K562 (cell line): ENCODE results near the gene CACNA1I. TPM values are rescaled to one million over a fixed set of nuclear protein-coding genes. Genes with fewer than 3 reads are reported as not detected.

Experiments
- ATAC-seq: fragments of 200-7000 bp; cut with Tn5 transposase; 3 replicates; pipeline ENCODE4 v1.9.1; 2020; ENCODE audit warnings: moderate library complexity
- BruUV-seq: library from RNA; stranded (reverse); fragments of 400-500 nt; replicated peaks from 2 replicates; lab custom pipeline; 2021; lab: Mats Ljungman, UMichigan
- CTCF ChIA-PET: fragments of 300-600 bp; formaldehyde crosslinking; extraction: SDS; loops from one replicate; lab custom pipeline; 2021; ENCODE audit warnings: low intra/inter-chr PET ratio; lab: Yijun Ruan, JAX
- POLR2A ChIA-PET: fragments of 300-600, 350-650 bp; sonication (Branson Sonifier 250); formaldehyde crosslinking; extraction: SDS; loops from one replicate; lab custom pipeline; 2021; ENCODE audit warnings: antibody characterized with exemption, inconsistent platforms; lab: Yijun Ruan, JAX
- DNase-seq, 4 experiments: peaks; one replicate each; pipeline versions ENCODE4 v3.0.0 to v3.0.0-alpha.2; 2011 to 2018; ENCODE audit warnings: low spot score in 3 of 4, mixed read lengths in 3 of 4; ENCODE audit errors: extremely low read depth in 1 of 4
- FAIRE-seq: peaks from 2 replicates; lab custom pipeline; 2011; peaks lifted over from hg19 to GRCh38; lab: Jason Lieb, UNC
- H2AFZ ChIP-seq: 2 replicates; pipeline ENCODE4 v1.6.0; 2011; ENCODE audit warnings: low read depth, low read length, control low read depth, inconsistent platforms
- H3K27ac ChIP-seq: fragments of 200-600 bp; 3 replicates; pipeline ENCODE4 v1.8.0; 2011; ENCODE audit warnings: low read depth, mild to moderate bottlenecking, control low read depth, inconsistent platforms, low read length, moderate library complexity, mixed read lengths; ENCODE audit errors: extremely low read depth
- H3K27me3 ChIP-seq, 2 experiments: fragments of 300-600 bp in 1 of 2; 2 replicates in 1 of 2; 3 replicates in 1 of 2; pipeline versions ENCODE4 v1.6.0 to v1.8.0; 2011; ENCODE audit warnings: inconsistent platforms in 2 of 2, low read length in 2 of 2, mild to moderate bottlenecking in 1 of 2, mixed read lengths in 1 of 2, moderate library complexity in 1 of 2; ENCODE audit not compliant: control insufficient read depth in 2 of 2, insufficient read depth in 2 of 2
- H3K36me3 ChIP-seq: fragments of 300-600 bp; 3 replicates; pipeline ENCODE4 v1.8.0; 2011; ENCODE audit warnings: mild to moderate bottlenecking, low read length, inconsistent platforms; ENCODE audit not compliant: control insufficient read depth, insufficient read depth
- H3K4me1 ChIP-seq, 2 experiments: fragments of 200-600 bp in 1 of 2; replicated peaks in 1 of 2; 2 replicates in 1 of 2; 3 replicates in 1 of 2; pipeline versions ENCODE4 v1.5.1 to v1.8.0; 2011; ENCODE audit warnings: inconsistent platforms in 2 of 2, low read length in 2 of 2, mild to moderate bottlenecking in 1 of 2, mixed read lengths in 1 of 2, moderate library complexity in 1 of 2; ENCODE audit not compliant: control insufficient read depth in 2 of 2, insufficient read depth in 2 of 2
- H3K4me2 ChIP-seq: 2 replicates; pipeline ENCODE4 v1.6.1; 2011; ENCODE audit warnings: low read length, control low read depth, inconsistent platforms, mixed read lengths; ENCODE audit not compliant: insufficient read depth
- H3K4me3 ChIP-seq: fragments of 200-600 bp; sonication (generic), shearing (Covaris generic); 2 replicates; pipeline ENCODE4 v1.5.1; 2016; ENCODE audit warnings: control low read depth, inconsistent platforms
- H3K79me2 ChIP-seq: fragments of 200-600 bp; 3 replicates; pipeline ENCODE4 v1.8.0; 2011; ENCODE audit warnings: low read length, inconsistent platforms; ENCODE audit not compliant: control insufficient read depth, insufficient read depth
- H3K9ac ChIP-seq, 2 experiments: 2 replicates each; pipeline versions ENCODE4 v1.6.0 to v1.6.1; 2011; ENCODE audit warnings: low read depth in 2 of 2, low read length in 2 of 2, control low read depth in 1 of 2, inconsistent platforms in 1 of 2, mild to moderate bottlenecking in 1 of 2, mixed read lengths in 1 of 2; ENCODE audit not compliant: insufficient read depth in 1 of 2
- H3K9me1 ChIP-seq: one replicate; pipeline ENCODE4 v1.6.0; 2011; ENCODE audit warnings: inconsistent platforms, mild to moderate bottlenecking, low read length, moderate library complexity; ENCODE audit not compliant: control insufficient read depth, insufficient read depth
- H3K9me3 ChIP-seq: replicated peaks from 2 replicates; pipeline ENCODE4 v1.5.1; 2011; ENCODE audit warnings: low read depth, low read length, inconsistent platforms; ENCODE audit not compliant: control insufficient read depth, insufficient read depth
- H4K20me1 ChIP-seq: replicated peaks from 2 replicates; pipeline ENCODE4 v1.6.1; 2011; ENCODE audit warnings: low read length, inconsistent platforms, mixed read lengths; ENCODE audit not compliant: control insufficient read depth, insufficient read depth
- BRCA1 ChIP-seq, 2 experiments: fragments of 450-650 bp in 1 of 2; sonication (generic) in 1 of 2; formaldehyde crosslinking in 1 of 2; IDR thresholded peaks; 2 replicates each; pipeline versions ENCODE4 v1.5.0 to v1.6.1; 2017 to 2020; ENCODE audit warnings: mild to moderate bottlenecking in 1 of 2, missing genetic modification reagents in 1 of 2
- NFIC ChIP-seq: fragments of 450-650 bp; IDR thresholded peaks from 2 replicates; pipeline ENCODE4 v1.6.1; 2017; ENCODE audit warnings: mild to moderate bottlenecking, inconsistent platforms
- NFXL1 ChIP-seq: fragments of 450-650 bp; formaldehyde crosslinking; IDR thresholded peaks from 2 replicates; pipeline ENCODE4 v1.4.0; 2021; ENCODE audit warnings: mild to moderate bottlenecking
- NFYB ChIP-seq: IDR thresholded peaks from 2 replicates; pipeline ENCODE4 v1.6.1; 2011; ENCODE audit warnings: mild to moderate bottlenecking, moderate library complexity; ENCODE audit not compliant: insufficient read length; ENCODE audit errors: extremely low read depth
- POLR2A ChIP-seq: fragments of 450-650 bp; conservative IDR thresholded peaks from 2 replicates; pipeline ENCODE4 v1.6.1; 2016
- RAD51 ChIP-seq: fragments of 450-650 bp; IDR thresholded peaks from 2 replicates; pipeline ENCODE4 v1.7.1; 2016; ENCODE audit warnings: low read depth, mild to moderate bottlenecking, borderline replicate concordance
- RBM14 ChIP-seq: fragments of 200-400 bp; formaldehyde crosslinking; IDR thresholded peaks from 2 replicates; pipeline ENCODE4 v1.6.1; 2018; ENCODE audit warnings: low read depth, mild to moderate bottlenecking, low read length, moderate library complexity, borderline replicate concordance; ENCODE audit not compliant: insufficient read depth
- STAT5B ChIP-seq: fragments of 250-450 bp; sonication (Bioruptor Pico); IDR thresholded peaks from 2 replicates; pipeline ENCODE4 v1.8.0; 2021; ENCODE audit warnings: mild to moderate bottlenecking, inconsistent platforms
- ZNF263 ChIP-seq: sonication (generic); formaldehyde crosslinking; IDR thresholded peaks from 2 replicates; pipeline ENCODE4 v1.8.0; 2022; ENCODE audit warnings: mild to moderate bottlenecking, missing genetic modification reagents, borderline replicate concordance
- ZNF589 ChIP-seq: fragments of 200-800 bp; sonication (Bioruptor generic); IDR thresholded peaks from 2 replicates; pipeline ENCODE4 v1.6.1; 2016; ENCODE audit warnings: low read depth, missing genetic modification characterization, missing compliant biosample characterization
- ZNF695 ChIP-seq: fragments of 450-650 bp; formaldehyde crosslinking; IDR thresholded peaks from 2 replicates; pipeline ENCODE4 v1.4.0; 2020; ENCODE audit warnings: mild to moderate bottlenecking, moderate library complexity
- ZNF785 ChIP-seq: fragments of 250-450 bp; sonication (Bioruptor Pico); IDR thresholded peaks from 2 replicates; pipeline ENCODE4 v1.4.0; 2020; ENCODE audit warnings: mild to moderate bottlenecking
- WGBS: fragments of 100-300 bp; shearing (Covaris generic); methylation state at CpG from one replicate; pipeline ENCODE4 v1.1.6; 2016; ENCODE audit warnings: low coverage, mixed read lengths; ENCODE audit not compliant: insufficient coverage; ENCODE audit errors: missing lambda C conversion rate; 5-methylcytosine and 5-hydroxymethylcytosine counted together
- in situ Hi-C: fragments of 300-500 bp; cut with MboI; formaldehyde crosslinking; loops from 4 replicates; pipeline ENCODE4 v1.15.0; 2018; ENCODE audit warnings: inconsistent platforms, mixed read lengths
- intact Hi-C: fragments of 100-400 bp; cut with micrococcal nuclease; formaldehyde crosslinking; loops from 2 replicates; pipeline ENCODE4 v1.14.2; 2022
- polyA plus RNA-seq, 8 experiments: library from polyadenylated mRNA; depleted of rRNA in 4 of 8; stranded (reverse) in 5 of 8; unstranded in 3 of 8; fragments of >200 nt; fragmentation: Nextera tagmentation in 2 of 8; fragmentation: Illumina TruSeq in 1 of 8; extraction: Ambion mirVana in 2 of 8; extraction: Trizol in 1 of 8; gene quantifications; 2 replicates each; pipeline versions ENCODE4 v1.2.1 to v1.2.3, GENCODE V29; 2011 to 2014; ENCODE audit warnings: inconsistent platforms in 1 of 8, missing spikeins in 1 of 8
- total RNA-seq, 7 experiments: library from RNA; depleted of rRNA in 6 of 7; stranded (reverse); fragments of >200 nt in 6 of 7; fragmentation: Illumina TruSeq in 2 of 7; extraction: Trizol in 2 of 7; gene quantifications; 2 replicates each; pipeline versions ENCODE4 v1.2.1 to v1.2.3, GENCODE V29; 2011 to 2021; ENCODE audit warnings: low replicate concordance in 1 of 7
- TF ChIP-seq, protein P1 (sequence below), 2 experiments: IDR thresholded peaks in 1 of 2; conservative IDR thresholded peaks in 1 of 2; 2 replicates each; pipeline ENCODE4 v1.6.1; 2016; ENCODE audit warnings: low read depth in 2 of 2, mild to moderate bottlenecking in 1 of 2, missing compliant biosample characterization in 1 of 2, missing genetic modification characterization in 1 of 2, moderate library complexity in 1 of 2
- TF ChIP-seq, protein P2 (sequence below): fragments of 200-800 bp; sonication (Bioruptor generic); IDR thresholded peaks from 2 replicates; pipeline ENCODE4 v1.6.1; 2017; ENCODE audit warnings: missing genetic modification characterization, missing compliant biosample characterization
- TF ChIP-seq, protein P3 (sequence below): fragments of 450-650 bp; IDR thresholded peaks from 2 replicates; pipeline ENCODE4 v1.7.0; 2016; ENCODE audit warnings: borderline replicate concordance

The CACNA1I gene
- total and polyA plus RNA-seq, 9 of the 15 experiments (the other 6 are each of a cell fraction or from before 2014, with no cell fraction given) = 0.01 to 0.79 (median 0.32) TPM; not detected in 1

DNA sequence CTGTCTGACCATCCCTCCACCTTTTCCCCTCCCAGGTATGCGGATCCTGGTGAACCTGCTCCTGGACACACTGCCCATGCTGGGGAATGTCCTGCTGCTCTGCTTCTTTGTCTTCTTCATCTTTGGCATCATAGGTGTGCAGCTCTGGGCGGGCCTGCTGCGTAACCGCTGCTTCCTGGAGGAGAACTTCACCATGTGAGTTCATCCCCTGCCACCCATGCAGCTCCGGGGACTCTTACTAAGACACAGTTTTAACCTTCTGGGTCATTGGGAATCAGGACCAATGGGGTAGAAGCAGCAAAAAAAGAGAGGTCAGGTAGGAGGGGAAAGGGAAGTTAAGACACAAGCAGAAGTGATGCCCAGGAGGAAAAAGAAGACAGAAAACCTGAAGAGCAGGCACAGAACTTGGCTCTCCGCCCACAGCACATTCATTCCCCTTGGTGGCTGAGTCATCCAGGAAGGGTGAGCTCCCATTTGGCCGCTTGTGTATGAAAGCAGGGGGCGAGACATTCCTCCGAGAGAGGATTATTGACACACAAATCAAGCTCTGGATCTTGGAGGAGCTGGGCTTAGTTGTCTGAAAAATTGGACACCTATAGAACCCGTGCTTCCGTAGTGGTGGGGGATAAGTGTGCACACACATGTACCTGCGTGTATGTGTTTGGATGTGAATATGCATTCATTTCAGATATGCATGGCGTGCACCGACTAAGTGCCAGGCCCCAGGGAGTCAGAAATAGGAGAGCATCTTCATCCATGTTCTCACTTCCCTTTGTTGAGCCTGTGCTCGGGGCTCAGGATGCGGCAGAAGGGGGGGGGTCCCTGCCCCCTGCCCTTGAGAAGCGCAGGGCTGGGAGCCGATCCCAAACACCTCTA is 64.2 kb downstream of the CACNA1I start:
- POLR2A ChIA-PET = interaction anchor here (0.7 to 1.9 kb wide), 2 partner anchors 9 to 323 kb away, joined by 3 to 7 read pairs; no protein-coding TSS in a partner anchor
- CTCF ChIA-PET = no interaction called here
- Histone ChIP-seq H3K4me1 (peaks cover 10 to 21% of the 10 kb centered on the region in 2 experiments; a peak in 4 of 5 replicates), H3K79me2 (no peaks in the 10 kb centered on the region), H4K20me1 (no peaks in the 10 kb centered on the region), H3K9me1 (no peaks in the 10 kb centered on the region), H3K36me3 (no peaks in the 10 kb centered on the region), H3K9me3 (0 out of 2 replicates have a peak, but pooled peaks cover 2% of the 10 kb centered on the region), H3K4me2 (peak overlapping the region; percentile 70), H2AFZ (peak overlapping the region; percentile 79), H3K4me3 (no peak overlapping the region), H3K9ac (peak overlapping the region in 1 of 2 experiments; percentile 10; a peak in 1 of 4 replicates), H3K27me3 (no peaks in the 10 kb centered on the region), H3K27ac (peak overlapping the region; percentile 37; the same call in 2 of the 3 replicates)
- WGBS = 45% methylated on average over 18 of the region's 18 CpGs
- ATAC-seq (peak; percentile 79), DNase-seq (peak; percentile 61 to 78 (median 68)), FAIRE-seq (peak; percentile 87)
- in situ Hi-C loops = no loop called here
- intact Hi-C loops = no loop called here
- BruUV-seq = no TSS peak
- TF ChIP-seq, protein P1, sequence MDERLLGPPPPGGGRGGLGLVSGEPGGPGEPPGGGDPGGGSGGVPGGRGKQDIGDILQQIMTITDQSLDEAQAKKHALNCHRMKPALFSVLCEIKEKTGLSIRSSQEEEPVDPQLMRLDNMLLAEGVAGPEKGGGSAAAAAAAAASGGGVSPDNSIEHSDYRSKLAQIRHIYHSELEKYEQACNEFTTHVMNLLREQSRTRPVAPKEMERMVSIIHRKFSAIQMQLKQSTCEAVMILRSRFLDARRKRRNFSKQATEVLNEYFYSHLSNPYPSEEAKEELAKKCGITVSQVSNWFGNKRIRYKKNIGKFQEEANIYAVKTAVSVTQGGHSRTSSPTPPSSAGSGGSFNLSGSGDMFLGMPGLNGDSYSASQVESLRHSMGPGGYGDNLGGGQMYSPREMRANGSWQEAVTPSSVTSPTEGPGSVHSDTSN (CRISPR knock-in tag; IDR thresholded peaks at IDR 0.05; ENCODE audit: low read depth) = no peak
- TF ChIP-seq, protein P1 (tag; conservative IDR thresholded peaks at IDR 0.05; ENCODE audit: low read depth) = no peak
- peak; percentile 93 for TF ChIP-seq NFIC
- TF ChIP-seq STAT5B = no peak
- TF ChIP-seq RAD51 = no peak
- no peak for TF ChIP-seq POLR2A
- no peak for TF ChIP-seq ZNF785 (CRISPR knock-in tag)
- no peak for TF ChIP-seq NFYB
- no peak for TF ChIP-seq ZNF589 (CRISPR knock-in tag)
- TF ChIP-seq RBM14 = no peak
- no peak for TF ChIP-seq NFXL1 (CRISPR knock-in tag)
- TF ChIP-seq, protein P2, sequence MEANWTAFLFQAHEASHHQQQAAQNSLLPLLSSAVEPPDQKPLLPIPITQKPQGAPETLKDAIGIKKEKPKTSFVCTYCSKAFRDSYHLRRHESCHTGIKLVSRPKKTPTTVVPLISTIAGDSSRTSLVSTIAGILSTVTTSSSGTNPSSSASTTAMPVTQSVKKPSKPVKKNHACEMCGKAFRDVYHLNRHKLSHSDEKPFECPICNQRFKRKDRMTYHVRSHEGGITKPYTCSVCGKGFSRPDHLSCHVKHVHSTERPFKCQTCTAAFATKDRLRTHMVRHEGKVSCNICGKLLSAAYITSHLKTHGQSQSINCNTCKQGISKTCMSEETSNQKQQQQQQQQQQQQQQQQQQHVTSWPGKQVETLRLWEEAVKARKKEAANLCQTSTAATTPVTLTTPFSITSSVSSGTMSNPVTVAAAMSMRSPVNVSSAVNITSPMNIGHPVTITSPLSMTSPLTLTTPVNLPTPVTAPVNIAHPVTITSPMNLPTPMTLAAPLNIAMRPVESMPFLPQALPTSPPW (CRISPR knock-in tag) = no peak
- TF ChIP-seq, protein P3, sequence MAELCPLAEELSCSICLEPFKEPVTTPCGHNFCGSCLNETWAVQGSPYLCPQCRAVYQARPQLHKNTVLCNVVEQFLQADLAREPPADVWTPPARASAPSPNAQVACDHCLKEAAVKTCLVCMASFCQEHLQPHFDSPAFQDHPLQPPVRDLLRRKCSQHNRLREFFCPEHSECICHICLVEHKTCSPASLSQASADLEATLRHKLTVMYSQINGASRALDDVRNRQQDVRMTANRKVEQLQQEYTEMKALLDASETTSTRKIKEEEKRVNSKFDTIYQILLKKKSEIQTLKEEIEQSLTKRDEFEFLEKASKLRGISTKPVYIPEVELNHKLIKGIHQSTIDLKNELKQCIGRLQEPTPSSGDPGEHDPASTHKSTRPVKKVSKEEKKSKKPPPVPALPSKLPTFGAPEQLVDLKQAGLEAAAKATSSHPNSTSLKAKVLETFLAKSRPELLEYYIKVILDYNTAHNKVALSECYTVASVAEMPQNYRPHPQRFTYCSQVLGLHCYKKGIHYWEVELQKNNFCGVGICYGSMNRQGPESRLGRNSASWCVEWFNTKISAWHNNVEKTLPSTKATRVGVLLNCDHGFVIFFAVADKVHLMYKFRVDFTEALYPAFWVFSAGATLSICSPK = no peak
- TF ChIP-seq BRCA1 (IDR thresholded peaks at IDR 0.05) = no peak
- no peak for TF ChIP-seq BRCA1 (CRISPR knock-in tag; IDR thresholded peaks at IDR 0.05)
- TF ChIP-seq ZNF695 (CRISPR knock-in tag) = no peak
- no peak for TF ChIP-seq ZNF263 (CRISPR knock-in tag)
